Measurements from ENCODE around the gene RRP8. TPM values are rescaled to one million over a fixed set of nuclear protein-coding genes. Genes with fewer than 3 reads are reported as not detected.
A peak's percentile ranks its signal among the peaks of the same experiment; 100 is the strongest.

Gene RRP8
- total and polyA plus RNA-seq, 7 donors: 10.2 to 23.2 (median 20.7) TPM

DNA sequence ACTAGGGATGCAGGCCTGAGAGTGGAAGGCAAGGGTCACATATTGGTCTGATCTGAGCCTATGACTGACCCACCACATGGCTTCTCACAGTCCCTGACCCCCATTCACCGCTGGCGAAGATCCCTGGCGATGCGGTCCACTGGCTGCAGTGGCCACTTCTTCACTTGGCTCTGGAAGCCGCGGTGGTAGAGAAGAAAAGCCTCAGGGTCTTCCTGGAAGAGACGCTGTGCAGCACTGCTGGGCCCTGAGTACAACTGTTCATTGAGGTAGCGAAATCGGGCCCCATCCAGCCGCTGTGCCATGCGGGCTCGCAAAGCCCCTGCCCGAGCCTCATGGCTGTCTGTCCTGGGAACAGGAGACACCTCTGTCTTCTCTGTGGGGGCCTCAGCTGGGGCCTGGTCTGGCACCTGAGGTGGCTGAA is 2.4 kb downstream of the RRP8 start:
- TF ChIP-seq POLR2AphosphoS5 (IDR thresholded peaks at IDR 0.05) (no peak), POLR2A (IDR thresholded peaks at IDR 0.05) (no peak), EP300 (IDR thresholded peaks at IDR 0.05) (no peak)
- TF ChIP-seq, protein P1, sequence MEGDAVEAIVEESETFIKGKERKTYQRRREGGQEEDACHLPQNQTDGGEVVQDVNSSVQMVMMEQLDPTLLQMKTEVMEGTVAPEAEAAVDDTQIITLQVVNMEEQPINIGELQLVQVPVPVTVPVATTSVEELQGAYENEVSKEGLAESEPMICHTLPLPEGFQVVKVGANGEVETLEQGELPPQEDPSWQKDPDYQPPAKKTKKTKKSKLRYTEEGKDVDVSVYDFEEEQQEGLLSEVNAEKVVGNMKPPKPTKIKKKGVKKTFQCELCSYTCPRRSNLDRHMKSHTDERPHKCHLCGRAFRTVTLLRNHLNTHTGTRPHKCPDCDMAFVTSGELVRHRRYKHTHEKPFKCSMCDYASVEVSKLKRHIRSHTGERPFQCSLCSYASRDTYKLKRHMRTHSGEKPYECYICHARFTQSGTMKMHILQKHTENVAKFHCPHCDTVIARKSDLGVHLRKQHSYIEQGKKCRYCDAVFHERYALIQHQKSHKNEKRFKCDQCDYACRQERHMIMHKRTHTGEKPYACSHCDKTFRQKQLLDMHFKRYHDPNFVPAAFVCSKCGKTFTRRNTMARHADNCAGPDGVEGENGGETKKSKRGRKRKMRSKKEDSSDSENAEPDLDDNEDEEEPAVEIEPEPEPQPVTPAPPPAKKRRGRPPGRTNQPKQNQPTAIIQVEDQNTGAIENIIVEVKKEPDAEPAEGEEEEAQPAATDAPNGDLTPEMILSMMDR (IDR thresholded peaks at IDR 0.05): no peak
- intact Hi-C loops (cut with DNase I): loop anchor here (5.0 kb wide), 2 partner anchors 81 to 119 kb away; partner anchors contain the start of genes ARFIP2, MRPL17 and TIMM10B
- Histone ChIP-seq H3K9me3 (no peaks in the 10 kb centered on the region), H3K36me3 (peaks cover 17 to 39% (median 26%) of the 10 kb centered on the region in 4 donors), H3K4me3 (no peak overlapping the region), H3K27ac (peak overlapping the region in 2 of 4 donors; percentile 29 to 99), H3K4me1 (peaks cover 0 to 82% (median 64%) of the 10 kb centered on the region in 4 donors), H3K27me3 (no peaks in the 10 kb centered on the region)
- peak; percentile 58 for DNase-seq
- 97% methylated on average over 13 of the region's 13 CpGs for WGBS, 2 donors

DNA sequence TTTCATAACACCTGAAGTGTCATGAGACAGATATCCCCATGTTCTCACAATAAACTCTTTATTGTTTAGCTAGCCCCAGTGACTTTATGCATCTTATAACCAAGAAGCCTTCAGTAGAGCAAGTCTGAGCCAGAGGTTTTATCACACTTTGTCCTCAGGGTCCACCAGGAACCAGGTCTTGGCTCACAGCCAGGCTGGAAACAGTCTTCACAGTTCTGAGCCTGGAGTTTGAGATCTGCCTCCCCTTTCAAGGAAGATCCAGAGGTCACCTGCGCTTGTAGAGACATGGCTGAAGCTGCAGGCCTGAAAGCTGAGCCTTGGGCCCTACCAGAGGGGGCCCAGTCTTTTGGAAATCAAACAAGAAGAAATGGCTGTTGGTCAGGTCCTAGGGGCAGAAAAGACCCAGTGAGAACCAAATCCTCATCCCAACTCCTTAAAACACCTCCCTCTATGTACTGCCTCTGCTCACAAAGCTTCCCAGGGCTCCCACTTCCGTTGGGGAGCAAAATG is 3.5 kb downstream of the RRP8 start:
- no peaks in the 10 kb centered on the region for H3K9me3 ChIP-seq
- intact Hi-C loops (cut with DNase I): loop anchor here (5.0 kb wide), 2 partner anchors 82 to 118 kb away; partner anchors contain the start of genes ARFIP2, MRPL17 and TIMM10B
- peaks cover 17 to 39% (median 26%) of the 10 kb centered on the region in 4 donors for H3K36me3 ChIP-seq
- H3K27me3 ChIP-seq: no peaks in the 10 kb centered on the region
- DNase-seq: peak; percentile 64
- peak overlapping the region in 3 of 4 donors; percentile 33 to 99 (median 87) for H3K27ac ChIP-seq
- peaks cover 0 to 82% (median 66%) of the 10 kb centered on the region in 4 donors for H3K4me1 ChIP-seq
- WGBS, 2 donors: 80 to 95% methylated on average over 2 of the region's 2 CpGs
- H3K4me3 ChIP-seq: no peak overlapping the region
- TF ChIP-seq POLR2AphosphoS5 (IDR thresholded peaks at IDR 0.05): no peak
- no peak for TF ChIP-seq POLR2A (IDR thresholded peaks at IDR 0.05)

DNA sequence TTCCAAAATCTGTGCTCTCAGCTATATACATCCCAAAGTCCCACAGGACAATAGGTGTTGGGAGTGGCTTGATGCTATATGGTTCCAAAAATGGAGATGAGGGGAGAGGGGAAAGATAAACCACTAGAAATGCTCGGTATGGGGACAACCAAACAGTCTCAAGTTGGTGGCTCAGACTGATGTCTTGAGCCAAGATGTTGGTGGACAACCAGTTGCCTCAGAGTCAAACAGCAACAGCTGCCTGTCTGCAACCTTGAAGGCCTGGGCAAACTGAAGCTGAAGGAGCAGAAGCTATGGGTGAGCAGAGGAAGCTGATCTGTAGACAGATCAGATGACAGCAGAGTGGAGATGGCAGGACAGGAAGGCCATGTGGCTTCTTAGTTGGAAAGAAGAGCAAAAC is 4.0 kb downstream of the RRP8 start:
- Histone ChIP-seq H3K4me3 (no peak overlapping the region), H3K9me3 (no peaks in the 10 kb centered on the region), H3K27me3 (no peaks in the 10 kb centered on the region), H3K27ac (peak overlapping the region in 3 of 4 donors; percentile 80 to 99 (median 87)), H3K36me3 (peaks cover 17 to 43% (median 26%) of the 10 kb centered on the region in 4 donors), H3K4me1 (peaks cover 0 to 84% (median 68%) of the 10 kb centered on the region in 4 donors)
- WGBS, 2 donors: 73 to 87% methylated on average over 1 of the region's 1 CpG
- no peak for DNase-seq
- intact Hi-C loops (cut with DNase I): no loop called here
- no peak for TF ChIP-seq EP300 (IDR thresholded peaks at IDR 0.05)
- TF ChIP-seq, protein P1 (IDR thresholded peaks at IDR 0.05): no peak
- TF ChIP-seq POLR2AphosphoS5 (IDR thresholded peaks at IDR 0.05): no peak
- no peak for TF ChIP-seq POLR2A (IDR thresholded peaks at IDR 0.05)

DNA sequence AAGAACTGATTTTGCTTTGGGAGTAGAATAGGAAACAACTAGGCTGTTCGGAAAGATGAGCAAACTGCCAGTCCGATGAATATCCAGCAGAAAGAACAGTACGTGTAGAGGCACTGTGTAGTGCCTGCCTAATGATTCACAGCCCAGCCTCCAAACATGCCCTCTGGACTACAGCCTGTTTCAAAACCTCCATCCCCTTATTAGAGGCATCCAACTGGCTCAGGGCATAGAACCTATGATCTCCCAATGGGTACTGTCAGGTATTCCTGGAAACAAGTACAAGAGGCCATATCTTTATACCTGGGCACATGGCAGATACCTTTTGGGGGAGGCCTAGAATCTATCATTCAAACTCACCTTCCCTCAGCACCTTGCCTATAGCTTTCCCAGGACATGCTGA is 4.9 kb downstream of the RRP8 start:
- peaks cover 17 to 51% (median 26%) of the 10 kb centered on the region in 4 donors for H3K36me3 ChIP-seq
- no peak for DNase-seq
- H3K27me3 ChIP-seq: no peaks in the 10 kb centered on the region
- no peak overlapping the region for H3K4me3 ChIP-seq
- H3K9me3 ChIP-seq: no peaks in the 10 kb centered on the region
- TF ChIP-seq EP300 (IDR thresholded peaks at IDR 0.05) (no peak), POLR2A (IDR thresholded peaks at IDR 0.05) (no peak), POLR2AphosphoS5 (IDR thresholded peaks at IDR 0.05) (no peak)
- TF ChIP-seq, protein P1 (IDR thresholded peaks at IDR 0.05): no peak
- H3K27ac ChIP-seq: peak overlapping the region in 3 of 4 donors; percentile 80 to 99 (median 87)
- WGBS, 2 donors: 92 to 95% methylated on average over 3 of the region's 3 CpGs
- H3K4me1 ChIP-seq: peaks cover 0 to 93% (median 73%) of the 10 kb centered on the region in 4 donors
- intact Hi-C loops (cut with DNase I): no loop called here

DNA sequence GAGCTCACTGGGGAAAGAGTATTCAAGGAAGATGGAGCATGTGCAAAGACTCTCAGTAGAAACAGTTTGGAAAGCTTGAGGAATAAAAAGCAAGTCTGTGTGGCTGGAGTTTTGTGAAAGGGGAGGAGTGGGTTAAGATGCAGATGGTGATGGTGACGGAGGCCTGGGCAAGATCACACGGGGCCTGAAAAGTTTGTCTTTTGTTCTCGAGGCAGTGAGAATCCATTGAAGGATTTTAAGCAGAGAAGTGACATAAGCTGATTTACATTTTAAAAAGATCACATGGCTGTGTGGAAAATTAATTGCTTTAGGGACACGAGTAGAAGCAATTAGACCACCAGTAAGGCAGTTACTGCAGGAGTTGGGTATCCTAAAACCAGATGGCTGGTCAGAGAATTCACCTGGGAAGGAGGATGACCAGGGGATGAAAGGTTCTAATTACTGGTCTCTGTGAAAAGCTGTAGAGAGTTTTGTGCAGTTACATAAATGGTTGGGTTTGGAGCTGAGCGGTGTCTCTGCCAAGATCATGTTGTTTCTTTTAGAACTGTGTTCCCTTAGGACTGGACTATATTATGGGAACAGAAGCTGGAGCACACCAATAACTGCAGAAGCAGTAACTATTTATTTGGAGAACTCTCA is 7.1 kb downstream of the RRP8 start:
- Histone ChIP-seq H3K4me1 (peaks cover 0 to 87% (median 61%) of the 10 kb centered on the region in 4 donors), H3K27me3 (no peaks in the 10 kb centered on the region), H3K4me3 (no peak overlapping the region), H3K27ac (peak overlapping the region; percentile 61 to 99 (median 84)), H3K9me3 (no peaks in the 10 kb centered on the region), H3K36me3 (peaks cover 17 to 53% (median 23%) of the 10 kb centered on the region in 4 donors)
- intact Hi-C loops (cut with DNase I): no loop called here
- DNase-seq: peak; percentile 65
- TF ChIP-seq POLR2AphosphoS5 (IDR thresholded peaks at IDR 0.05) (peak in 3 of 4 donors; percentile 11 to 51 (median 18)), EP300 (IDR thresholded peaks at IDR 0.05) (peak in 1 of 4 donors; percentile 23), POLR2A (IDR thresholded peaks at IDR 0.05) (no peak)
- WGBS, 2 donors: 81 to 87% methylated on average over 5 of the region's 5 CpGs

Measured in sigmoid colon (tissue), 7 donors.